NCI-H1930 (cell line): ENCODE measurements around the gene SLCO2A1.

Experiments
- DNase-seq, 2 experiments: peaks; one replicate each; lab custom pipeline; 2025; lab: John Stamatoyannopoulos, UW

Gene SLCO2A1

DNA sequence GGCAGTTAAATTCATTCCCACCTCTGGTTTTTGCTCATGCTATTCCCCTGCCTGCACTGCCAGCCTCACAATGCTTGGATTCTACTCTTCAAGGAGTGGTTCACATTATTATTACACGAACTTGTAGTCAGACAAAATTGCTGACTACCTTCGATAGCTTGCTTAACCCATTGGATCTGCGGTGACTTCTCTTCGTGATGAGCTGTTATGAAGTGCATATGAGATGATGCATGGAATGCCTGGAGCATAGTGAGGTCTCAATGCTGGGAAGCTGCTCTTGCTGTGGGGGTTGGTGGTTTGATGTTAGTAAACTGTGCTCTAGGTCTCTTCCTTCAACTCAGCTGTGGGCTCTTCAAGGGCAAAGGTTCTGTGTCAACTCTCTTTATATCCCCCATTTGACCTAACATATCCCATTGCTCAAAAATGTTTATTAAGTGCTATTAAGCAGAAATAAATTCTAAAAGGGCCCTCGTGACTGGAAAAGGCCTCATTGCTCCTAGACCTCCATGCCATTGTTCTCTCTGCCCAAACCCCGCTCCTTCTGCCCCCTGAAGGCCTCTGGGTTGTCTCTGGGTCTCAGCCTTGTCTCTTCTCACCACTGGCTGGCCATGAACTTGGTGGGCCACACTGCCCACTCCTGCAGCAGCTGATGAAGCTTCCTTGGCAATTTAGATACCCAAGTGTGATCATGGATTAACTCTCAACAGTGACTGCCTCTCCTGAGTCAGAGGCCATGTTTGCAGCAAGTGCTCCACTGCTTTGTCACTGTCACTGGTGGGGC lies 4.5 kb upstream of the SLCO2A1 start:
- DNase-seq = no peak

DNA sequence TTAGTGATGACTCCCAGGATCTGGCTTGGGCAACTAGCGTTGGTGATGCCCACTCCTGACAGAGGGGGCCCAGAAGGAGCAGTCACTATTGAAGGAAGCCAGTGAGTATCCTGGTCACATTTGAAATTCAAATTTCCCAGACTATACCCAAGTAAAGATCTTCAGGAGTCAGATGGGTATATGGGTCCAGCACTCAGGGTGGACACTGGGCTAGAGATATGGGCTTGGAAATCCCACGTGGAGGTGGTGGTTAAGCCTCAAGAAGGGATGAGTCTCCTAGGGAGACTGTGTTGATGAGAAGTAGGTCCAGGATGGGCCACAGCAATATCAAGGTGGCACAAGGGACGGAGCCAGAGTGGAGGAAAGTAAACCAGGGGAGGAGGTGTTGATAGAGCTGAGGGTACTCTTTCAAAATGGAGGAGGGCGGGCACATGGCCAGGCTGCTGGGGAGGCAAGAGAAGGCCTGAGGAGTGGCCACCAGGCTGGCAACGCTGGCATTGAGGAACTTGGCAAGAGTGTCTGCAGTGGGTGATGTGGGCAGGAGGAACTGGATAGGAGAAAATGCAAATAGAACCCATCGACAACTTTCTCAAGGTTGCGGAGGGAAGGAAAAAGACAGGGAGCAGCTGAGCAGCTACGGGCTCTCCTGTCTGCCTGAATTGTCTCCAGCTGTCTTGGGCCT lies 3.7 kb upstream of the SLCO2A1 start:
- DNase-seq = no peak

DNA sequence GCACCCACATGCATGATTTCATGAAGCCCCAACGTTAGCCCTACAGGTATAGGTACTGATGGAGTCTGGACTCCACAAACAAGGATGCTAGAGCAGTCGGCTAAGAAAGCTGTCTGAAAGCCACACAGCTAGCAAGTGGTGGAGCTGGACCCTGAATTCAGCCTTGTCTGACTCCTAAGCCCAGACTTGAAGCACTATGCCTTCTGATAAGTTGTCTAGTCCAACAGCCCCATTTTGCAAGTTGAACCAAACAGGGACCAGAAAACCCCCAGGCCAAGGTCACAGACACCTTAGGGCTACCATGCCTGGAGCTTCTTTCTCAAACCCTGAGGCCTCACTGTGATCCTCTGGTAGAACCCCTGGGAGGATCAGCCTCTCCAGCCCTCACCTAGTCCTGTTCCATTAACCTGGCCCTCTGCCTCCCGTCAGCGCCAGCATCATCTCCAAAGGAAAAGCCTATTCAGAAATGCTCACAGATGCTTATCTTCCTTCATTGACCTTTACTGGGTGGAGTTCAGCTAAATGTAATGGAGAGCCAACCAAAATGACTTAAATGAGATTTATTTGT lies 1.7 kb upstream of the SLCO2A1 start:
- DNase-seq = no peak

DNA sequence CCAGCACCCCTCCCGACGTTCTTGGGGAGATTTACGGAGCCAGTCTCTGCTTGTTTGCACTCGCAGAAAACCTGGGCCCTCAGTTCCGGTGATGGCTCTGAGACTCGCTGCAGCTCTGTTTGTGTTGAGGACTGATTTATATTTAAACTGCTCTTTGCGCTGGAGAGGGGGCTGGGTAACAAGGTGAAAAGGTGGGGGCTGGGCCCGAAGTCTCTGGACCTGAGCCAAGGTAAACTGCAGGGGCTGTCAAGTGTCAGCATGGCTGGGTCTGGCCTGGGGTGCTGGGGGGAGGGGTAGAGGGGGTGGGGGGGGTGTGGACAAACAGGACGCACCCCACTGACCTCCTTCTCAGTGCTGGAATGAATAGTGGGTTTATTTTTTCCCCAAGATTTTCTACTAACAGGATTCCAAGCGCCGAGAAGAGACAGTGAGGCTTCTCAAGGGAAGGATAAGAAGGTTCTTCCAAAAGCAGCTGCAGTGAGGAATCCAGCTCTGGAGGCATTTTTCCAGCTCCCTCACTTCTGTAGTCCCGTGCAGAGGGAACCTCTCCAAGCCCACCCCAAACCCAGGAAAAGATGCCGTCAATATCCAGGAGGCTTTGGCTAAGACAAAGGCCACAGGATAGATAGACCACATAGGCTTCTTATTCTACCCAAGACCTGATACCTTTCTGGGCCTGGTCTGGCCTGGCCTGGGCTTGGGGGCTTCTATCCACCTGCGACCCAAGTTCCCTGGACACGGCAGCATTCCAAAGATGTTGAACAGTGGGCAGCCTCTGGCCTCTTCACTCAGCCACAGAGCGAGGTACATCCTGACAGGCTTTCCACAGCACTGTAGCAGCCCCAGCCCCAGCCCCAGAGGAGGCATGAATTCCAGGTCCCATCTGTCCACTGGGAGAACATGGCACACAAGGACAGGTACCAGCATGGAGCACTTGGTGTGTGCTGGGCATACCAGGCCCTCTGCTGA lies 938 bp upstream of the SLCO2A1 start:
- no peak for DNase-seq

DNA sequence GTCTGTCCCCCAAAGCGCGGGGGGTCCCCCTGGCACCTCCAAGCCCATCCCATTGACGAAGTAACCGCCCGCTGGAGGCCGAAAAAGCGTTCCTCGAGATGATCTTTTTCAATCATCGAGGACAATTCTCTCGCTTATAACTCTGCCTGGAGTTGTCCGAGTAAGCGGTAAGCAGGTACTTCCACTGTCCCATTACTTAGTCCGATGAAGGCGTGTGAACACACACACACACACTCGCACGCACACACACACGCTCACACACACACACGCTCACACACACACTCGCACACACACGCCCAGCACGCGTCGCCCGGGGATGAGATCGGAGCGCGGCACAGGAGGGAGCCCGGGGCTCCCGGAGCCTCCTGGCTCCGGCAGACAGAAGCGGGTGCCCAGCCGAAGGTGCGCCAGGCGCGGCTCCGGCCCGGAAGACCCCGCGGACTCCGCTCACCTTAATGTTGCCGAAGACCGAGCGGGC lies 430 bp downstream of the SLCO2A1 start:
- no peak for DNase-seq

DNA sequence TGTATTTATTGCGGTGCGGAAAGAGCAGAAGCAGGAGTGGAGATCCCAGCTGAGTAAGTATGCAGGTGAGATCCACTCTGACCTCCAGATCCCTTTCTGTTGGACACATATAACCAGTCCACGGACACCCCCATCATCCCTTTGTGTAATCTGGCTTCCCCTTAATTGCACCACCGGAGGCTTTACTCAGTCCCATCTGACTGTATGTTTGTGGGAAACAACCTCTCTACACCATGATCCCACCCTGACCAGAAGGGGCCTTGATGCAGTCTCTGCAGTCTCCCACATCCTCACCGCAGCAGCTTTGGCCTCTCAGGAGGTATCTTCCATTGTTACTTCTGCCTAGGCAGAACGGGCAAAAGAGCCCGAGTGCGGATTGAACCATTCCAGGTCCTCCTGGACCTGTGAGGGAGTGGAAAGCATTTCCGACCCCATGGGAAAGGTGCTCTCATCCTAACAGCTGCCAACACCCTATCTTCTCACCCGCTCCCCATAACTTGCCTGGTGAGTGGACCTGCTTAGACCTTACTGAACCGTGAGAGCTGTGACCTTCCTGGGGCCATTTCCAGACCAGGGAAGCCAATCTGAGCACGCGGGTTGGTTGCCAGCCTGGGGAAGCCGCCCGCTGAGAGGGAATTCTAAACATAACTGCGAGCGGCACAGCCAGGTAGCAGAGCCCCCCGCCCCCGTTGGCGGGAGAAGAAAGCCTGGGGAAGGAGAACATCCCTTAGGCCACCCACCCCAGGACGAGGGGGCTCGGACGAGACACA lies 1.1 kb downstream of the SLCO2A1 start:
- DNase-seq = no peak

- no peak for DNase-seq
Observed at GRCh38 chr3:134027631-134028030, 2.1 kb downstream of the SLCO2A1 start.

DNA sequence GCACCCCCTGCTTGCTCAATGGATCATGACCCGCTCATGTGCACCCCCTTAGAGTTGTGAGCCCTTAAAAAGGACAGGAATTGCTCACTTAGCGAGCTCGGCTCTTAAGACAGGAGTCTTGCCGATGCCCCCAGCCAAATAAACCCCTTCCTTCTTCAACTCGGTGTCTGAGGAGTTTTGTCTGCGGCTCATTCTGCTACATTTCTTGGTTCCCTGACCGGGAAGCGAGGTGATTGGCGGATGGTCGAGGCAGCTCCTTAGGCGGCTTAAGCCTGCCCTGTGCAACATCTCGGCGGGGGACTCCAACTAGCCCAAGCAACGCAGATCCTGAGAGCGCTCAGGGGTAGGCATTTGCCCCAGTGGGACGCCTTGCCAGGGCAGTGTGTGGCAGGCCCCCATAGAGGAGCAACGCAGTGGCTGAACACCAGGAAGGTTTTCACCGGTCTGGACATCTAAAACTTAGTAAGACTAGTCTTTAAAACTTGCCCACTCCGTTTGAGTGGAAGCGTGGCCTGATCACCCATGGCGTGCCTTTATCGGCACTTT lies 9.5 kb downstream of the SLCO2A1 start:
- DNase-seq = no peak

DNA sequence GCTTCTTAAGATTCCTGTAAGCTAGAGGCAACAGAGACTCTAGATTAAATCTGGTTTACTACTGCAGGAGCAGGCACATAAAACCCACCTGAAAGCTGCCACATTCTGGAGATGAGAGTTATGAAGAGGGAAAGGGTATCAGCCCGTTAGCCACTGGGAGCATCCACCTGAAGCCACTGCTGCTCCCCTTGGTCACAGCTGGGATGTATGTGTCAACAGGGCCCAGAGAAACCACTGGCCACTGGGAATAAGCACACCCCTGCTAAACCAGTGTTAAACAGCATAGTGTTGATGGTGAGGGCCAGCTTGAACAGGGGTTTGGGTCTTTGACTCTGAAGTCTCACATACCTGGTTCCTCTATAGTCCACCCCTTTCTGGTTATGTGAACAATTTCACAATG lies 10.9 kb downstream of the SLCO2A1 start:
- no peak for DNase-seq

DNA sequence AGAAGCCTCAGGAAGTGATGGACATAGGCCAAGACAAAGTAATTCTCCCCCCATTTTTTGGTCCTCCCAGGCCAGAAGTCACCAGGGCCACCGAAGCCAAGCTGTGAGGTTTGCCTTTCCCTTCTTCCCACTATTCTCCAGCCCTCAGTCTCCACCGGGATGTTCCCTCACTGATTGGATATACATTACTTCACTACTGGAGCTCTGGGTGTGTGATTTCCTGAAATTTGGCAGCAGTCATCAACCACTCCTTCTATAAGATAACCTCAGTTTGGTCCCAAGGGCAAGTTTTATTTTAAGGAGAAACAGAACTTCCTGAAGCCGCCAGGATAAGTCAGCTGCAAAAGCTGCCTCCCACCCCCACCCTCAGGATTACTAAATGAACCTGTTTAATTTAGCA lies 11.3 kb downstream of the SLCO2A1 start:
- no peak for DNase-seq

DNA sequence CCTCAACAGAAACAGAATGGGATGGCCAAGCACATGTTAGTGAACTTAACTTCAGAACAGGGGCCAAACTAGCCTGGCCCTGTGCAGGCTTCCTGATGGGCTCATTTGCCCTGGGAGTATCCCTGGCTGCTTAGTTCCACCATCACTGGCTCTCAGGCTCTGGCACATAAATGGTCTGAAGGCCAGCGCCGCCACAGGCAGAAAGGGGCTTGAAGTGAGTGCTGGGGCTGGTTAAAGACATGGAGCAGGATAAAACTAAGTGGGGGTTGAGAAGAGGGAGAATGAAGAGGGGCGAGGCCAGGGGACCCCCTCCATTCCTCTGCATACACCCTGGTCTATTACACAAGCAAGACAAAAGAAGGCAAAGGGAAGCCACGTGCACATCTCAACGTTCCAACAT lies 12.2 kb downstream of the SLCO2A1 start:
- no peak for DNase-seq

DNA sequence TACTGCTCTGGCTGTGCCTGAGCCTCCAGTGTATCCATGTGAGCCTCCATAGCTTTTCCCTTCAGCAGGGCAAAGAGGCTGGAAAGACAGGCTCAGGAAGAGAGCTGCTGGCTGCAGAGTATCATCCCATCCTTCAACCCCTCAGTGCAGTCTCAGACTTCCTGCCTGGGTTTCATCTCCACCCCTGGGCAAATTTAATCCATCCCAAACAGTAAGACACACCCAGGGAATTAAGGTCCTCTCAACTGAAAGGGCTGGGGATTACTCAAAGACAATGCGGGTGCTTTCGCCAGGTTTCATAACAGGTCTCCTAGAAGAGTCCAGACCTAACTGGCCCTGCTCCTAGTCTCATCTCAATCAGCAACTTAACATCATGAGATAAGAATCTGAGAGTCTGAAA lies 15.5 kb downstream of the SLCO2A1 start:
- DNase-seq = no peak

DNA sequence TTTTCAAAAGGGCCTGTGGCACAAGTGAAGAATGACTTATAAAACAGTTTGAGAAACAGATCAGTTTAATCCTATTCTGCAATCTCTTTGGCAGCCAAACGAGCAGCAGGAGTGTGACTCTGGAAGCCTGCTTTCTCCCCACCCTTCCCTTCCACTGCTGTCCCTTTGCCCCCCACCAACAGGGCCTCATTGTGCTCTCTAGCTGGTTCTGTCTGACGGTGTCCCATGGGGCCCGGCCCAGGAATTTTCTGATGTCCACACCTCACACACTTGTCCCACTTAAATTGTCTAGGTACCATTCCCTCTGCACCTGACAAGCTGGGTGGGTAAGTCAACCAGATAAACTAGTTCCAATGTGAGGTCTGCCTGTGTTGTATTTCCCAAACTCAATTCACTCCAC lies 16.4 kb downstream of the SLCO2A1 start:
- no peak for DNase-seq

DNA sequence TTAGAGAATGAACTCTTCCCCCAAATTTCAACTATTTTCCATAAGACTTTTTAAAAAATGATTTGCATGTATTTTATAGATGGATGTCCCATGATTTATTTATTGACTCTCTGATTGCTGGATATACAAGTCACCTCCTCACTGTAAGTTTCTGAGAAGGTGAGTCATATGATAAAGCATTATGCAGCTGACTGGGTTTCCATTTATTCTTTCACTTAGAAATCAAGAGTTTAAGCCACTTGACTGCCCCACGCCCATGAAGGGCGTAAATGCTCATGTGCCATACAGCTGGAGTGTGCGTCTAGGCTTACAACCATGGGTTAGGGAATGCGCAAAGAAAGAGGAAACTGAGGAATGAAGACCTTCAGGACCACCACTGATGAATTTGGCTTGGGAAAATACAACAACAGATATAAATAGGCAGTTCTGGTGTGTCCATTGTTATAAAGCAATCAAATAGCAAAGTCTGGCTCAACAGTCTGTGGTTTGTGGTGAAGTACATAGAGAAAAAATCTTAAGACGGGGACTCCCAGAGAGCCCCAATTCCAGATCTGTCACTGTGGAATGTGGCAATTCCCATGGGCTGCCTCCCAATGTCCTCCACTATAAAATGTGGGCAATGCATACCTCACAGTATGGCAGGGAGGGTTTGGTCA lies 20.3 kb downstream of the SLCO2A1 start:
- no peak for DNase-seq

DNA sequence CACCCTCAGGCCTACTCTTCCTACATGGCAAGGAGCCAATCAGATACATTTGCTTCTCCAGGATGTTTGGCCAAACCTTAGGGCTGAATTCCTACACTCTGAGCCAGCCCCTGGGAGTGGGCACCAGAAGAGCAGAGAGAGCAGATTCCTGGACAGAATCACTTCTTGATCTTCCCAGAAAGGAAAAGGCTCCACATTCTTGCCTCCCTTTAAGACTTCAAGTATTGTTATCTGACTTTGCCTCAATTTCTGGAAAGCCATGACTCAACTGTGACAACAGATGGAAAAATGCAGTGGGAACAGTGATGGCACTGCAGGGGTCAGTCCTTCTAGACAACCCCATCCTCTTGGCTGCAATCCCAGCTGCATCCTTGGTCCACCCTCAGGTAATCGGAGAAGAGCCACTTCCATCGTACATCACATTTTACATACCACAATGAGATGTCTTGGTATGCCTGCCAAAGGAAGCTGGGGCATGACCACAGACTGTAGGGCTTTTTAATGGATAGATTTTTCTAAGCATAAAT lies 21.0 kb downstream of the SLCO2A1 start:
- no peak for DNase-seq

GRCh38 chr3:134007819-134008218 lies 21.9 kb downstream of the SLCO2A1 start:
- DNase-seq = no peak

- DNase-seq = no peak
Observed at GRCh38 chr3:134004841-134005240, 24.9 kb downstream of the SLCO2A1 start.

- DNase-seq = no peak
Observed at GRCh38 chr3:134003066-134003465, 26.7 kb downstream of the SLCO2A1 start.

GRCh38 chr3:134002306-134002705 lies 27.4 kb downstream of the SLCO2A1 start:
- no peak for DNase-seq

- DNase-seq = no peak
Observed at GRCh38 chr3:134001251-134001650, 28.5 kb downstream of the SLCO2A1 start.
